Measurements from ENCODE around the gene CNTN2.

CNTN2 gene

DNA sequence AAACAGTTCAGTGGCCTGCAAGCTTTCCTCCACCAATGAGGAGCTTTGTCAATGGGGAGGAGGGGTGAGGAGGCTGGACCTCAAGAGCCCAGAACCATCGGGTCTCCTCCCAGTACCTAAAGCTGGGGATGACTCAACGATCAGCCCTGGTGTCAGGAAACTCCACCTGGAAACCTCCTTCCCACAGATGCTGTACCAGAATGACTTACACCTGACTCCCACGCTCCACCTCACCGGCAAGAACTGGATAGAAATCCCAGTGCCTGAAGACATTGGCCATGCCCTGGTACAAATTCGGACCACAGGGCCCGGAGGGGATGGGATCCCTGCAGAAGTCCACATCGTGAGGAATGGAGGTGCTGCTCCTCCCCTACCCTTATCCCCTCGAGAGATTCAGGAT, 29.9 kb downstream of the CNTN2 start:
- TF ChIP-seq FOXP2 (optimal IDR thresholded peaks at IDR 0.05; ENCODE audit: borderline replicate concordance, extremely low read depth, extremely low read length, insufficient read depth), result no peak
- TF ChIP-seq TAF1 (IDR thresholded peaks at IDR 0.05; ENCODE audit: borderline replicate concordance, insufficient read depth, low read length), result no peak
- TF ChIP-seq SIN3A (IDR thresholded peaks at IDR 0.05; ENCODE audit: borderline replicate concordance, insufficient read depth, low read length), result no peak
- no peak for TF ChIP-seq REST (IDR thresholded peaks at IDR 0.05; ENCODE audit: insufficient read depth in 1 of 2, low read depth in 2 of 2, low read length in 2 of 2)
- TF ChIP-seq POLR2AphosphoS5 (IDR thresholded peaks at IDR 0.05; ENCODE audit: low read depth, low read length), result no peak

GRCh38 chr1:205073511-205073910, 30.5 kb downstream of the CNTN2 start:
- TF ChIP-seq FOXP2 (optimal IDR thresholded peaks at IDR 0.05; ENCODE audit: borderline replicate concordance, extremely low read depth, extremely low read length, insufficient read depth) (no peak), REST (IDR thresholded peaks at IDR 0.05; ENCODE audit: insufficient read depth in 1 of 2, low read depth in 2 of 2, low read length in 2 of 2) (no peak), POLR2AphosphoS5 (IDR thresholded peaks at IDR 0.05; ENCODE audit: low read depth, low read length) (no peak), TAF1 (IDR thresholded peaks at IDR 0.05; ENCODE audit: borderline replicate concordance, insufficient read depth, low read length) (no peak), SIN3A (IDR thresholded peaks at IDR 0.05; ENCODE audit: borderline replicate concordance, insufficient read depth, low read length) (no peak)

- TF ChIP-seq TAF1 (IDR thresholded peaks at IDR 0.05; ENCODE audit: borderline replicate concordance, insufficient read depth, low read length) (no peak), FOXP2 (optimal IDR thresholded peaks at IDR 0.05; ENCODE audit: borderline replicate concordance, extremely low read depth, extremely low read length, insufficient read depth) (no peak), POLR2AphosphoS5 (IDR thresholded peaks at IDR 0.05; ENCODE audit: low read depth, low read length) (no peak), SIN3A (IDR thresholded peaks at IDR 0.05; ENCODE audit: borderline replicate concordance, insufficient read depth, low read length) (no peak), REST (IDR thresholded peaks at IDR 0.05; ENCODE audit: insufficient read depth in 1 of 2, low read depth in 2 of 2, low read length in 2 of 2) (no peak)
Measured at GRCh38 chr1:205074084-205074483, 31.1 kb downstream of the CNTN2 start.

- no peak for TF ChIP-seq FOXP2 (optimal IDR thresholded peaks at IDR 0.05; ENCODE audit: borderline replicate concordance, extremely low read depth, extremely low read length, insufficient read depth)
- TF ChIP-seq REST (IDR thresholded peaks at IDR 0.05; ENCODE audit: insufficient read depth in 1 of 2, low read depth in 2 of 2, low read length in 2 of 2), result no peak
- no peak for TF ChIP-seq SIN3A (IDR thresholded peaks at IDR 0.05; ENCODE audit: borderline replicate concordance, insufficient read depth, low read length)
- TF ChIP-seq TAF1 (IDR thresholded peaks at IDR 0.05; ENCODE audit: borderline replicate concordance, insufficient read depth, low read length), result no peak
Measured at GRCh38 chr1:205074513-205074912, 31.5 kb downstream of the CNTN2 start.

- TF ChIP-seq TAF1 (IDR thresholded peaks at IDR 0.05; ENCODE audit: borderline replicate concordance, insufficient read depth, low read length) (no peak), SIN3A (IDR thresholded peaks at IDR 0.05; ENCODE audit: borderline replicate concordance, insufficient read depth, low read length) (no peak), REST (IDR thresholded peaks at IDR 0.05; ENCODE audit: insufficient read depth in 1 of 2, low read depth in 2 of 2, low read length in 2 of 2) (no peak), FOXP2 (optimal IDR thresholded peaks at IDR 0.05; ENCODE audit: borderline replicate concordance, extremely low read depth, extremely low read length, insufficient read depth) (no peak), POLR2AphosphoS5 (IDR thresholded peaks at IDR 0.05; ENCODE audit: low read depth, low read length) (no peak)
Measured at GRCh38 chr1:205075642-205076155, 32.7 kb downstream of the CNTN2 start.
